NCI-H2107 treated with DMSO at 0.1 percent for 48 hours (cell line): ENCODE data around the gene COL9A3.

ENCODE experiments used
- DNase-seq: peaks from one replicate; lab custom pipeline; 2025; ENCODE audit not compliant: unreplicated experiment; lab: John Stamatoyannopoulos, UW

Gene COL9A3

DNA sequence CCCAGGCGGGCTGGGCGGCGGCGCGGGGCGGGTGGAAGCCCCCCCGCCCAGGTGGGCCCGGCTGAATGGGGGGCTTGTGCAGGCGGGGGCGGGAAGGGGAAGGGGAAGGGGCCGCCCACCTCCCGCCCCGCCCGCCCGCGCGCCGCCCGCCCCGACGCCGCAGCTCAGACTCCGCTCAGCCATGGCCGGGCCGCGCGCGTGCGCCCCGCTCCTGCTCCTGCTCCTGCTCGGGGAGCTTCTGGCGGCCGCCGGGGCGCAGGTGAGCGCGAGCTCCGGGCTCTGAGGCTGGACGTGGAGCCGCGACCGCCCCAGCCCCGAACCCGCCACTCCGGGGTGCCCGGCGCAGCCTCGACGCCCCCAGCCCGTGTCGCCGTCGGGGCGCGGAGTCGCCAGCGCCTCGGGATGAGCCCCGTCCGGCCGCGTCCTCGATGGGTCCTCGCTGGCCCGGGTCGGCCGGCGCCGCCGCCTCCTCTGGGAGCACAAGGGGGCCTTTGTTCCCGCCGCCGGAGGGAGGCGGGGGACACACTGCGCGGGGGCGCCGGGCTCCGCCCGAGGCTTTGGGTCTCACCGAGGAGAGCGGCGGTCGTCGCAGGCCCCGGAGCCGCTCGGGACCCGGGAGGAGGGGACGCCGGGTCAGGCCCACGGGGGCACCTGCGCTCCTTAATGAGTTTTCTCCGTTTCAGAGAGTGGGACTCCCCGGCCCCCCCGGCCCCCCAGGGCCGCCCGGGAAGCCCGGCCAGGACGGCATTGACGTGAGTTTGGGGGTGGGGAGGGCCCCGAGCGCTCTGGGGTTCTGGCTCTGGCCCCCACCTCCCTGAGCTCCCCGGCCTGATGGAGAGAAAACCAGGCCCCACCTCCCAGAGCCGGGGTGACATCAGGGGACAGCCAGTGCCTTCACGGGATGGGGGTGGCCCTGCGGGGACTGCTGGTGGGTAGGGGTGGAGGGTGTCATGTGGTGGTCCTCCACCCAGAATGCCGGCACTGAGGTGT is at the start of gene COL9A3:
Gene COL9A3, plus strand, starts transcription at position 167 of the 990 bp plus-strand sequence. Its CDS starts 15 bp downstream, at position 182.
- no peak for DNase-seq

DNA sequence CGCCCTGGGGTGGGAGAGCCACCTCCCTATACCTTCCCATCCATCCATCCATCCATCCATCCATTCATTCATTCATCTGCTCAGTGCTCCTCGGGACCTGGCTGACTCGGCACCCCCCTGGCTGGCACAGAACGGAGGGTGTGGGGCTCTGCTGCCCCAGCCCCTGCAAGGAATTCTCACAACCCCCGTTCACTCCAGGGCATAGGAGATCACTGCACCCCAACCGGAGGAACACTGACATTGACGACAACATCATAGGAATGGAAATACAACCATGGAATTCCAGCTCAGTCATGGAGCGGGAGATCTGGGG is 48.7 kb upstream of the COL9A3 start:
- DNase-seq = no peak

DNA sequence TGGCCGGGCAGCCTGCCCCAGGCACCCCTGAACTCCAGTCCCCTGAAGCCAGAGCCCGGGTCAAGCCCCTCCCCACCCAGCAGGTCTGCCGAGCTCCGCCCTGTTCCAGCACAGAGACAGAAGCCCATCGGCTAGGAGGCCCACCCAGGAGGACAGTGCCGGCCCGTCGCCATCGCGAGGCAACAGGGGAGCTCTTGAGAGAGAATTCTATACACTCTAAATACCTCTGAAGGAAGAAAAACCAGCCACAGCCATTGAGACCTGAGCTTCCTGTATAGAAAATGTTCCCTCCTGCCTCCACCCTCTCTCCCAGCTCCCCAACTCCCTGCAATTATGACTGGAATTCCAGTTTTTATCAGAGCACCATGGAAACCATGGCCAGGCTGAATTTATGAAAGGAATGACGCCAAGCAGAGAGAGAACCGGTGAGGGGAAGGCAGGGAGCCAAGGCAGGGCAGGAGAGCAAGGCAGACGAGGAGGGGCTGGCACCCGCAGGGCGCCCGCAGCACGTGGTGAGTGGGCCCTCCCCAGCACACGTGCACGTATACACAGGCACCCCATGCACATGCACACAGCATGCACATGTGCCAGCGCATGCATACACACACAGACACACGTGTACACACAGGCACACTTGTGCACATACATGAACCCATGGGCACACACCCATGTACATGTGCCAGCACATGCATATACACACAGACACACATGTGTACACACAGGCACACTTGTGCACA is 48.1 kb upstream of the COL9A3 start:
- DNase-seq = no peak

DNA sequence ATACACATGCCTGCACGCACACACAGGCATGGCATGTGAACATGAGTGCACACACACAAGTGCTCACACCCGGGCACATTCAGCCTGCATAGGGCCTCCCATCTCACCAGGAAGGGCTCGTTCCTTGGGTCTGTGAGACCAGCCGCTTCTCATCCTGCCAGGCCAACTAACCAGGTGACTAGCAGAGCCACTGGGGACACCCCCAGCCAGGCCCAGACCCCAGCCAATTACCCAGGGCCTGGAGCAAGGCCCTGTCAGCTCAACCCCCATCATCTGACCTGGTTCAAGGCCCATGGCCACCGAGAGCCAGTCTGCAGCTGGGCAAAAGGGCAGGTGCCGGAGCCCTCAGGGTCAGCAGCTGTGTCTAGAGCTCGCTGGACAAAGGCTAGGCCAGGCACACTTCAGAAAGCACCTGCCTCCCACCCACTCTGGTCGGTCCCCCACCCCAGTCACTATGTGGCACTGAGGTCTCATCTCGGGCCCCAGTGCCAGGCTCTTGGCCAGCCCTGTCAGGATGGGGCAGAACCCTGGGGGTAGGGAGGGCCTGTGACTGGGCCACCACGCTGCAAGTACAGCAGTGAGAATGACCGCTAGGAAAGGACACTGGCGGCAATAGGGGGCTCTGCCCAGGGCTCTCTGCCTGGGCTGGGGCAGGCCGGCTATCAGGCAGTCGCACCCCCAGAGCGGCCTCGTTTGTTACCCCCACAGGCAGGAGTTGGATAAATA is 47.3 kb upstream of the COL9A3 start:
- DNase-seq = no peak

DNA sequence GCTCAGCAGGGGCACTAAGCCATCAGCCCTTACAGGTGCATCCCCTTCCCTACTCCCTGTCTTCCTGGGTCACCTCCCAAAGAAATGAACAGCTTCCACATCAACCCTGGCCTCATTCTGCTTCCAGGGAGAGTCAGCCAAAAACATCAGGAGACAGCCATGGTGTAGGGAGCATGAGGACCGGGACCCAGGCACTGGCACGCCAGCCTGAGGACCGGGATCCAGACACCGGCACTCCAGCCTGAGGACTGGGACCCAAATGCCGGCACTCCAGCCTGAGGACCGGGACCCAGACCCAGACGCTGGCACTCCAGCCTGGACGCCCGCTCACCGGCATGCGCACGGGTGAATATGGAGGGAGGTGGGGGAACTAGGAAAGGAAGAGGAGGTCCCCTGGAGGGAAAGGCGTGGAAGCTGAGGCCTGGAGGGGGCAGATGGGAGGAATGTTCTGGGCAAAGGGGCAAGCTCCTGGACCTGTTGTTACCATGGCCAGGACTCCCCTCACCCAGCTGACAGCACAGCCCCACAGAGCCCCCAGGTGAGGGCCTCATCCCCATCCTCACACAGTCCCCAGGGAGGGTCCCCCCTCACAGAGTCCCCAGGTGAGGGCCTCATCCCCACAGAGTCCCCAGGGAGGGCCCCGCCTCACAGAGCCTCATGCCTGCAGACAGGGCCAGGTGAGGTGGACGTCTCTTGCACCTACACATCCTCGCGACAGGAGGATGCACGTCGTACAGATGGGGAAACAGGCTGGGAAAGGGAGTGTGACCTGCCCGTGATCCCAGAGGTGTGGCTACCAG is 46.5 kb upstream of the COL9A3 start:
- DNase-seq = no peak

DNA sequence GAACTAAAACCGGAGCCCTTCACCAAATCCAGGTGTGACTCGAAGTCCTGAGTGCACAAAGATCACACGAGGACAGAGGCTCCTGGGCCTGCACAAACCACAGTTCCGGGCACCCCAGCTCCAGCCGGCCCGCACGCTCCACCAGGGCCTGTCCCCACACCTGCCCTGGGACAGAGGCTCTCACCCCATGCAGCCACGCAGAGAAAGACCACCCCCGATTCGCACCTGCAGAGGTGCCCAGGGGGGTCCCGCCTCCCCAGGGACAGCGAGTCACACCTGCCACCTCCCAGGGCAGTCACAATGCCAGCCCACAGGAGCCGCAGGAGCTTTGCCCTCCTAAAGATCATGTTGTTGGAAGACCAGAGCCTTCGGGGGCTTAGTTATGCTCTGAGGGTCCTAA is 45.9 kb upstream of the COL9A3 start:
- no peak for DNase-seq

DNA sequence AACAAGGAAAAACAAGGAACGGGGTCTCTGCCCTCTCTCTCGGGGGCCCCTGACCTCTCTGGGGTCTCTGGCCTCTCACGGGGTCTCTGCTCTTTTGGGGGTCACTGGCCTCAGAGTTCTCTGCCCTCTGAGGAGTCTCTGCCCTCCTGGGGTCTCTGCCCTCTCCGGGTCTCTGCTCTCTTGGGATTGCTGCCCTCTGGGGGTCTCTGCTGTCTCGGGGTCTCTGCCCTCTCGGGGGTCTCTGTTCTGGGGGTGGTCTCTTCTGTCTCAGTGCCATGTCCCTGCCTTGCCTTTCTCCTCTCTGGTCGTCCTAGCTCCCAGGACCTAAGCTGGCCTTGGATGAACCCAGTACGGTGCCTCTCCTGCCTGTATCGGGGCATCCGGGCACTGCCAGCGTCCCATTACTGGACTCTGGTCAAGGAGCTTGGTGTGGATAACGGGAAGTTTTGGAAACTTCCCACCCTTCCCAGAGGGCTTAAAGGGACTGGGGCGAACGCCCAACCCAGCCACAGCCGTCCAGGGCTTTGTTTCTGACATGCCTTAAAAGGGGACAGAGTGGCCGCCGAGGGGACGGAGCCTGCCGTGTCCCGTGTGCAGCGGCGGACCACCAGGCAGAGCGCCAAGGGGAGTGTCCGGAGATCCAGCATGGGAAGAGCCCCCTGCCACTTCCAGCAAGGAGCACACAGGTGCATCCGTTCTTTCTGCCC is 45.3 kb upstream of the COL9A3 start:
- no peak for DNase-seq

DNA sequence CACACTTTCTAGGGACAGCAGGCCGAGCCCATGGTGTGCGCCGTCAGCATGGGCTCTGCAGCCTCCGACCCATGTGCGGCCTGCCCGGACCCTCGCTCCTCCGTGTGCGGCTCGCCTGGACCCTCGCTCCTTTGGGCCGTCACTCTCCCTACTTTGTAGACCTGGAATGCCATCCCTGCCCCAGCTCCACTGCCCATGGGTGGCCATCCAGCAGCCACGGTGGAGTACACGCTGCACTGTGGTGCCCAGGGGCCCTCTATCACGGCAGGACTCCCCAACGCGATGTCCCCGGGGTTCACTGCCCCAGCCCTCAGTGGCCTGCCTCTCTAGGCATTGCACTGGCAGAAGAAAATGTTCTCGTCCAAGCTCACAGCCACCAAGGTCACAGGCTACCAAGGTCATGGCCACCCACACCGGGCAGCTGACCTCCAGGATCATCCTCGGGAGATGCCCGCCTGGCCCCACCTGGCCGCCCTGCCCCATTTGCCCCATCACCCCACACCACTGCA is 44.7 kb upstream of the COL9A3 start:
- no peak for DNase-seq

DNA sequence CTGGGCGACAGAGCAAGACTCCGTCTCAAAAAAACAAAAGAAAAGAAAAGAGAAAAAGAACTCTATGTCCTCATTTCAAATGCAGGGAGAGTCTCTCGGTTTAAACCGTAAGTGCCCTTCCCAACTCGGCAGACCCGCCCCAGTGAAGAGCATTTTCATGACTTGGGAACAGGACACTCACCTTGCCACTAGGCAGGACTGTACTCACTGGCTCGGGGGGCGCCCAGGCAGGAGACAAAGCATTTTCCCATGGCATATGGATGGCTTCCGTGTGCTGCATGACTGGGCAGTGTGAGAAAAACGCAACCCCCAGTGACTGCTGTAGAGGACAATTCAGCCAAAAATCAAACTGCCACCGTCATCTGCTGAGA is 44.2 kb upstream of the COL9A3 start:
- no peak for DNase-seq

DNA sequence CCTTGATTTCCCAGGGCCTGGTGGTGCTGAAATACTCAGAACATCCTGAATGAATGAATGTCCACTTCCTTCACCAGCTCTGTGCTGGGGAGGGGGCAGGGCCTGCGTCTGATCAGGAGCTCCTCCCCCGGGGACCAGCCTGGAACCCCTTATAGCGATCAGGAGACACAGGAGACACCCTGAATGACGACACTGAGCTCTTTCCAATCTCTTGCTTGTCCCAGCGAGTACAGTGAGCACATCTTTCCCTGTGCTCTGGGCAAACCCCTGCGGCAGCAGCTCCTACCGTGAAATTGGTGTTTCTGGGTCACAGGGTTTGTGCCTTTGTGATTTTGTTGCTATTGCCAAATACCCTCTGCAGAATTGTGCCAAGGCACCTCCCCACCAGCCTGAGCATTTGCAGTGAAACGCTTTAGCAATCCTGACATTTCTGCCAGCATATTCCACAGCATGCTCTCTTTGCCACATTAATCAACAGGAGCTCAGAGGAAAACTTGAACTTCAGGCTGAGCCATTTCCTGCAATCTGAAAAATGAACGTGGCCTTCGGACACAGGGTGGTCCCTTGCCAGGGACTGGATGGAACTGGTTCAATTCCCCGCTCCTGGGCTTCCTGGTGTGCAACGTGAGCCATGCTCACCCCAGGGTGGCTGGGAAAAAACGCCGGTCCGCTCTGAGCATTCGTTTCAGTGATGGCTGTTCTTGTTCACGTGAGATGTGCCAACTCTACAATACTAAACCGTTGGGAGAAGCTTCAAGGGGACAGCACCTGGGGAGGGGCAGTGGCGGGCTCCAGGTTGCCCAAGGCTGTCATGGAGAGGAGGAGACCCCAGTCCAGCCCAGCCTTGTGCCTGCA is 43.6 kb upstream of the COL9A3 start:
- DNase-seq = peak; percentile 48

DNA sequence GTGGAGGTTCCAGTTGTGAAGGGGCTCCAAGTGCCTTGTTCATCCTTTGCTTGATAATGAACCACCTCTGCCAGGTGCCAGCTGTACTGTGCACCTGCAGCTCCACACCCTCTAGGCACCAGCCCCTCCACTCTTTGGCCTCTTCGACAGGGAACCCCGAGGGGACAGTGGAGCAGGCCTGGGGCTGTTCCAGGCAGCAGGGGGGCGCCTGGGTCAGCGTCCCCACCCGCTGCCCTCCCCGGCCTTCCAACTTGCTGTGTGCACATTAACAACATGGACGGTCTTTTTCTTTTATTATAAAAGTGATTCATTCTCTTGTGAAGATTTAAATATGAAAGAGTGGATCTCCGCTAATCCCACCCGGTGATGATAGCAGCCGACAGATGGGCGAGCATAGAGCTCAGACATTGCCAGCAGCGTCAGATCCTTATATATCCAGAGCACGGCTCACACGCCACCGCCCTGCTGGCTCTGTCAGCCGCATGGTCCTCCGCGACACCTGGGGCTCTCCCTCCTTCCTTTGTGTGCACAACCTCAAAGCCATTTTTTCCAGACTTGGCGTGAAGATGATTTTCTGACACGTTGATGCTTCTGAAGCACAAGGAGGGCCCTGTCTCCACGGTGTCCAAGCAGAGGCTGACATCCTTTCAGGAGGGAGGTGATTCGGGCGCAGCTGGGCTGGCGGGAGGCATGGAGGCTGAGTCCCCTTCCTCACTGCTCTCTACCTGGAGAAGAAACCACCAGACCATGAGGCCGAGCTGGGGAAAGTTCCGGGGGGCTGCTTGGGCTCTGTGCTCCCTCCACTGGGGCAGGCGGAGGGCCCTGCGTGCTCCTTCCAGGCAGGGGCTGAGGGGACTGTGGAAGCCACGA is 42.8 kb upstream of the COL9A3 start:
- DNase-seq = no peak

DNA sequence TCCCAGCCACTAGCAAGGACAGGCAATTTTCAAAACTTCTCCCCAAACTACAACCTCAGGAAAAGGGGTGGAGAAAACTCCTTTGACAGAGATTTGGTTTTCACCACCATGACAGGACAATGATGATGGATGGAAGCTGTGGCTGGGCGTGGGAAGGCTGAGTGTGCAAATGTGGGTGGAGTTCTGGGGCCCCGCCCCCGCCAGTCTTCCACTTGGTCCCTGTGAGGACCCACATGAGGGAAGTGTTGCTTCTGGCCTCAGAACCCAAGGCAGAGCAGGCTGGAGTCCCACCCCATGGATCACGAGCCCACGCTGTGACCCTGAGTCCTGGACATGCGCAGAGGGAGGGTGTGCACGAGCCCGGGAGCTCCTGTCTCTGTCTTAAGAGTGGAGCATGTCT is 42.1 kb upstream of the COL9A3 start:
- DNase-seq = no peak

DNA sequence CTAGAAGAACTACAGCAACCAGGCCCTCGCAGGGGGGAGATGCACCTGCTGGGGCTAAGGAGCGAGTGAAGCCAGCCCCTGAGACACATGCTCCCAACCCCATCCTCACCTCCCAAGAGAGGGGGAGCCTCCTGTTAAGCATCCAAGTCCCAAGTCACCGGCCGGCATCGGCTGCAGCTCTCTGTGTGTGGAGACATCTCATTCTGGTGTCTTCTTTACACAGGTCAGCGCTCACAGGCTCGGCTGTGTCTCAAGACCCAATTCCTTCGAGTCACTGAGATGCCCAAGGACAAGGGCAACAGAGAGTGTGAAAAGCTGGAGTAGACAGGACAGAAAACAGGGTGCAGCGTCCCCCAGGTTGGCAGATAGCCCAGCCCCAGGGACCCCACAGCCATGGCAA is 41.6 kb upstream of the COL9A3 start:
- DNase-seq = no peak

DNA sequence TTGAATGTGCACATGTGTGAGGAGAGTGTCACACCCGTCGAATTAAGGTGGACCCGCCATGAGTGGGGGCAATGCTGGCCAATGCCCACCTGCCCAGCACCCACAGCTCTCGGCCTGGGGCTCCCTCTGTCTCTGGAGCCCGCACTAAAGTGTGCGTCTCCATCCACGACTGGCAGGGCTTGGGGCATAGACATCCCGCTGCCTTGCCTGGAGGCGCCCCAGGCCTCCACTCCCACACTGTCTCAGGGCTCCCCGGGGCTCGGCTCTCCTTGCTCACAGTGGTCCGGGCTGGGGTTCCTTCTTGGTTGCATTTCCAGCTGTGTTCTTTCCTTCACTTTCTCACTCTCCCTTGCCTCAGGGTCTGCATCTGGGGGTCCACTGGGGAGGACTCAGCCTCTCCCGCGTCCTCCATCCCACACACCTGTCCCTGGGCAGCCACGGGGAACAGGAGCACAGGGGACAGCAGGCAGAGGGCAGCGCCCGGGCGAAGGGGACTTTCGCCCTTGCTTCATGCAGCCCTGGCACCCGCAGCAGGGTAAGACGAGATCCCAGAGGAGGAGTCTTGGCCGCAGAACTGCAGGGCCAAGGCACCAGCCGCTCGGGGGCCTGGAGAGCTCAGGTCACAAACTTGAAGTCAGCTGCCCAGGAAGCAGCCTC is 40.7 kb upstream of the COL9A3 start:
- no peak for DNase-seq

DNA sequence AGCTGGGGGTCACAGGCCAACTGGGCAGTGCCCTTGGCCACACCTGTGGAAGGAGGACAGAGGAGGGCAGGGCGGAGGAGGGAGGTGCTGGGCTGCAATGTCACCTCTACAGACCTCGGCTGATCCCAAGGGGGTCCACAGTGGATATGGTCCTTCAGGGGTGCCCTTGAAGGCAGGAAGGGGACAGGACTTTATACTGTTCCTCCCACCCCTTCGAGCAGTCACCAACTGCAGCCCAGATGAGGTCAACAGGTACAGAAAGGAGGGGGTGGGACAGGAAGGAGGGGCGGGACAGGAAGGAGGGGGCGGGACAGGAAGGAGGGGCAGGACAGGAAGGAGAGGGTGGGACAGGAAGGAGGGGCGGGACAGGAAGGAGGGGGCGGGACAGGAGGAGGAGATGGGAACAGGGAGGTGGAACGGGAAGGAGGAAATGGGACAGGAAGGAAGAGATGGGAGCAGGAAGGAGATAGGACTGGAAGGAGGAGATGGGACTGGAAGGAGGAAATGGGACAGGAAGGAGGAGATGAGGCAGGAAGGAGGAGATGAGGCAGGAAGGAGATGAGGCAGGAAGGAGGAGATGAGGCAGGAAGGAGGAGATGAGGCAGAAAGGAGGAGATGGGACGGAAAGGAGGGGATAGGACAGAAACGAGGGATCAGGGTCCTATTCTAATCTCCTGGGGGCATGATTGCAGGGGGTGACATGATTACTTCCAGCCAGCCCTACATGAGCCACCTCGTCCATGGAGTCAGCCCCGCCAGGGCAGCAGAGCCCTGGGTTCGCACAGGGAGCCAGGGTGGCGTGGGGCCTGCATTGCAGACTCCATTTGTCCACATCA is 39.9 kb upstream of the COL9A3 start:
- DNase-seq = no peak

DNA sequence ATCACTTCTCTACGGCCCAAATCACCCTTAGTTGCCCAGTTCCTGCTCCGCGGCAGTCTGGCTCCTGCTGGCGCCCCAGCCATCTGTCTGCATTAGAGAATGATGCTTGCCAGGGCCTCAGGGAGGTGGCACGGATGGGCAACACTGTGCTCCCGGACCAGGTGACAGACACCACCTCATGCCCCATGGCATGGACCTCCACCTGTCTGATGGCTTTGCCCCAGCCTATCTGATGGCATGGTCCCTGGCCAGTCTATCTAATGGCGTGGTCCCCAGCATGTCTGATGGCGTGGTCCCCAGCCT is 39.4 kb upstream of the COL9A3 start:
- no peak for DNase-seq

DNA sequence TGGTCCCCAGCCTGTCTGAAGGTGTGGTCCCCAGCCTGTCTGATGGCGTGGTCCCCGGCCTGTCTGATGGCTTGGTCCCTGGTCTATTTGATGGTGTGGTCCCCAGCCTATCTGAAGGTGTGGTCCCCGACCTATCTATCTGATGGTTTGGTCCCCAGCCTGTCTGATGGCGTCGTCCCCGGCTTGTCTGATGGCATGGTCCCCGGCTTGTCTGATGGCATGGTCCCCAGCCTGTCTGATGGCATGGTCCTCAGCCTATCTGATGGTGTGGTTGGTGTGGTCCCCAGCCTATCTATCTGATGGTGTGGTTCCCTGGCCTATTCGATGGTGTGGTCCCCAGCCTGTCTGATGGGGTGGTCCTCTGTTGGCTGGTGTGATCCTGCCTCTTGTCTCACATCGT is 38.8 kb upstream of the COL9A3 start:
- DNase-seq = no peak
